ENCODE measurements around the gene SLX1A.
"Not testable (repeated sequence)": the region's sequence is repeated elsewhere in the genome, so short reads cannot be mapped to it uniquely, and the experiment has no call there.

Gene SLX1A

GRCh38 chr16:30184891-30185682 is 8.6 kb upstream of the SLX1A start:
- DNase-seq, result no peak

- no peak for DNase-seq
Measured at GRCh38 chr16:30185683-30186421, 7.8 kb upstream of the SLX1A start.

GRCh38 chr16:30186444-30186781 is 7.3 kb upstream of the SLX1A start:
- DNase-seq, result no peak

- no peak for DNase-seq
Measured at GRCh38 chr16:30186782-30187555, 6.7 kb upstream of the SLX1A start.

- no peak for DNase-seq
Measured at GRCh38 chr16:30187556-30187865, 6.2 kb upstream of the SLX1A start.

- DNase-seq, result no peak
Measured at GRCh38 chr16:30187971-30188561, 5.6 kb upstream of the SLX1A start.

- not testable (repeated sequence) for DNase-seq
Measured at GRCh38 chr16:30191158-30191557, 2.5 kb upstream of the SLX1A start.

- not testable (repeated sequence) for DNase-seq
Measured at GRCh38 chr16:30193098-30193497, 577 bp upstream of the SLX1A start.

- DNase-seq, result not testable (repeated sequence)
Measured at GRCh38 chr16:30194172-30194925, 674 bp downstream of the SLX1A start.

GRCh38 chr16:30197001-30197400 is 3.3 kb downstream of the SLX1A start:
- not testable (repeated sequence) for DNase-seq

GRCh38 chr16:30199049-30199448 is 5.4 kb downstream of the SLX1A start, which contains the start of gene SULT1A3:
Gene SULT1A3, plus strand, starts transcription at chr16:30199255. Its CDS starts 1,474 bp downstream, at chr16:30200729.
- not testable (repeated sequence) for DNase-seq

GRCh38 chr16:30199608-30200343 is 6.1 kb downstream of the SLX1A start:
- not testable (repeated sequence) for DNase-seq

GRCh38 chr16:30205541-30206236 is 12.0 kb downstream of the SLX1A start:
- DNase-seq, result not testable (repeated sequence)

- DNase-seq, result not testable (repeated sequence)
Measured at GRCh38 chr16:30206252-30206651, 12.6 kb downstream of the SLX1A start.

- not testable (repeated sequence) for DNase-seq
Measured at GRCh38 chr16:30207063-30207704, 13.5 kb downstream of the SLX1A start.

- DNase-seq, result not testable (repeated sequence)
Measured at GRCh38 chr16:30209032-30209431, 15.4 kb downstream of the SLX1A start.

- DNase-seq, result not testable (repeated sequence)
Measured at GRCh38 chr16:30211414-30211813, 17.7 kb downstream of the SLX1A start.

GRCh38 chr16:30217082-30217481 is 23.4 kb downstream of the SLX1A start:
- DNase-seq, result not testable (repeated sequence)

All from NCI-H2171 (cell line).